ENCODE measurements around the gene NEXMIF. TPM values are rescaled to one million over a fixed set of nuclear protein-coding genes. Genes with fewer than 3 reads are reported as not detected.
A peak's percentile ranks its signal among the peaks of the same experiment; 100 is the strongest.
"Not testable (repeated sequence)": the region's sequence is repeated elsewhere in the genome, so short reads cannot be mapped to it uniquely, and the experiment has no call there.

NEXMIF gene
- total RNA-seq: 1 to 10 TPM in 1 of 4 donors, under 1 TPM in 3; 0.09 to 1.5 (median 0.32) TPM

DNA sequence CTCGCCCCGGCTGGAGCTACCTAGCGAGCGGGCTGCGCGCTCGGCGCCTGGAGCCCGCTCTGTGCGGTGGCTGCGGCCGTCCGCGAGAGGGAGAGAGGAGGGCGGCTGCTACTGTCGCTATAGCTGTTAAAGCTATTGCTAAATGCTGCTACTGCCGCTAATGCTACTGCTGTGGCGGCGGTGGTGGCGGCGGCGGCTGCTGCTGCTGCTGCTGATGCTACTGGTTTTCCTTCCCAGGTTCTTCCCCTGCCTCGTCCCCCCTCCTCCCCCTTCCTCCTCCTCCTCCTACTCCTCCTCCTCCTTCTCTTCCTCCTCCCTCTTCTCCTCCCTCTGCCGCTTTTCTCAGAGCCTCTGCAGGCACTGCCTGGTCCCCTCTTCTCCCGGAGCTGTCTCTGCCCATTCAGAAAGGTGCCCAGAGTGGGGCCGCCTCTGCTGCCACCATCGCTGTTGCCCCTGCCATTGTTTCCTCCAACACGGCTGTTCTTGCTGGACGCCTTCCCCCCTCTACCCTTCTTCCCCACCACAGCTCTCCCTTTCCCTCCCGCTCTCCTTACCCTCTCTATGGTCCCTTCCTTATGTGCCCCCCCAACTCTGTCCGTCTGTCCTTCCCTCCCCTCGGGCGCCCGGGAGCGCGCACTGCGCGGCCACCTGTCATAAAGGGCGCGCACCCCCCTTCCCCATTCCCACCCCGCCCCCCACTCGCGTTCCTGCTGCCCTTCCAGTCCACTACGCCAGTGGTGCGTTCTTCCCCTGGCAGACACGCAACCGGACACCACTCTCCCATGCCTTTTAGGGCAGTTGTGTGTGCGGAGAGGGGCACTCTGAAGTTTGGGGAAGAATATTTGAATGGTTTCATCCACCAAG, at the start of gene NEXMIF:
Gene NEXMIF (minus strand): TSS at position 228 of the 864 bp plus-strand sequence.
- intact Hi-C loops (cut with DNase I): no loop called here
- H3K36me3 ChIP-seq: no peaks in the 10 kb centered on the region
- 3 to 25% methylated on average over 10 to 27 of the region's 48 CpGs for WGBS, 2 donors
- DNase-seq: no peak
- TF ChIP-seq, protein P1, sequence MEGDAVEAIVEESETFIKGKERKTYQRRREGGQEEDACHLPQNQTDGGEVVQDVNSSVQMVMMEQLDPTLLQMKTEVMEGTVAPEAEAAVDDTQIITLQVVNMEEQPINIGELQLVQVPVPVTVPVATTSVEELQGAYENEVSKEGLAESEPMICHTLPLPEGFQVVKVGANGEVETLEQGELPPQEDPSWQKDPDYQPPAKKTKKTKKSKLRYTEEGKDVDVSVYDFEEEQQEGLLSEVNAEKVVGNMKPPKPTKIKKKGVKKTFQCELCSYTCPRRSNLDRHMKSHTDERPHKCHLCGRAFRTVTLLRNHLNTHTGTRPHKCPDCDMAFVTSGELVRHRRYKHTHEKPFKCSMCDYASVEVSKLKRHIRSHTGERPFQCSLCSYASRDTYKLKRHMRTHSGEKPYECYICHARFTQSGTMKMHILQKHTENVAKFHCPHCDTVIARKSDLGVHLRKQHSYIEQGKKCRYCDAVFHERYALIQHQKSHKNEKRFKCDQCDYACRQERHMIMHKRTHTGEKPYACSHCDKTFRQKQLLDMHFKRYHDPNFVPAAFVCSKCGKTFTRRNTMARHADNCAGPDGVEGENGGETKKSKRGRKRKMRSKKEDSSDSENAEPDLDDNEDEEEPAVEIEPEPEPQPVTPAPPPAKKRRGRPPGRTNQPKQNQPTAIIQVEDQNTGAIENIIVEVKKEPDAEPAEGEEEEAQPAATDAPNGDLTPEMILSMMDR (IDR thresholded peaks at IDR 0.05): peak in 1 of 6 experiments; percentile 23
- TF ChIP-seq POLR2A (IDR thresholded peaks at IDR 0.05): no peak
- H3K4me3 ChIP-seq: peak within 1 kb of the TSS; percentile 35 to 65 (median 50)
- H3K4me1 ChIP-seq: peaks cover 0 to 13% (median 0%) of the 10 kb centered on the region in 3 donors
- peaks cover 0 to 7% (median 0%) of the 10 kb centered on the region in 4 donors for H3K27me3 ChIP-seq
- no peaks in the 10 kb centered on the region for H3K9me3 ChIP-seq
- peak within 1 kb of the TSS; percentile 19 to 77 (median 67) for H3K27ac ChIP-seq

DNA sequence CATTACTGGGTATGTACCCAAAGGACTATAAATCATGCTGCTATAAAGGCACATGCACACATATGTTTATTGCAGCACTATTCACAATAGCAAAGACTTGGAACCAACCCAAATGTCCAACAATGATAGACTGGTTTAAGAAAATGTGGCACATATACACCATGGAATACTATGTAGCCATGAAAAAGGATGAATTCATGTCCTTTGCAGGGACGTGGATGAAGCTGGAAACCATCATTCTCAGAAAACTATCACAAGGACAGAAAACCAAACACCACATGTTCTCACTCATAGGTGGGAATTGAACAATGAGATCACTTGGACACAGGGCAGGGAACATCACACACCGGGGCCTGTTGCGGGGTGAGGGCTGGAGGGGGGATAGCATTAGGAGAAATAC, 36.7 kb upstream of the NEXMIF start:
- H3K36me3 ChIP-seq; H3K9me3 ChIP-seq; H3K27ac ChIP-seq; DNase-seq; H3K4me3 ChIP-seq; H3K27me3 ChIP-seq; H3K4me1 ChIP-seq; intact Hi-C loops (cut with DNase I): not testable (repeated sequence)
- 47 to 66% methylated on average over 3 of the region's 3 CpGs for WGBS, 2 donors

DNA sequence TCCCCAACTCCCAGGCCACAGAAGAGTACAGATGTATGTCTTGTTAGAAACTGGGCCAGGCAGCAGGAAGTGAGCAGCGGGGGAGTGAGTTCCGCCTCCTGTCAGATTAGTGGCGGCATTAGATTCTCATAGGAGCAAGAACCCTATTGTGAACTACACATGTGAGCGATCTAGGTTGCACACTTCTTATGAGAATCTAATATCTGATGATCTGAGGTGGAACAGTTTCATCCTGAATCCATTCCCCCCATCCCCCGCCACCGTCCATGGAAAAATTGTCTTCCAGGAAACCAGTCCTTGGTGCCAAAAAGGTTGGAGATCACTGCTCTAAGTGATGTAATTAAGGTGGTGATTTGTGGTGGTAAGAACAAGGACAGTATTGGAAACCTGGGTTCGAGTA, 24.5 kb upstream of the NEXMIF start:
- Histone ChIP-seq H3K4me1 (no peaks in the 10 kb centered on the region), H3K36me3 (no peaks in the 10 kb centered on the region), H3K4me3 (no peak overlapping the region), H3K27ac (no peak overlapping the region), H3K9me3 (peaks cover 0 to 4% (median 0%) of the 10 kb centered on the region in 3 donors), H3K27me3 (no peaks in the 10 kb centered on the region)
- WGBS, 2 donors: 74 to 75% methylated on average over 3 to 7 of the region's 7 CpGs
- TF ChIP-seq, protein P1 (IDR thresholded peaks at IDR 0.05): no peak
- TF ChIP-seq POLR2A (IDR thresholded peaks at IDR 0.05): no peak
- intact Hi-C loops (cut with DNase I): no loop called here
- no peak for DNase-seq

DNA sequence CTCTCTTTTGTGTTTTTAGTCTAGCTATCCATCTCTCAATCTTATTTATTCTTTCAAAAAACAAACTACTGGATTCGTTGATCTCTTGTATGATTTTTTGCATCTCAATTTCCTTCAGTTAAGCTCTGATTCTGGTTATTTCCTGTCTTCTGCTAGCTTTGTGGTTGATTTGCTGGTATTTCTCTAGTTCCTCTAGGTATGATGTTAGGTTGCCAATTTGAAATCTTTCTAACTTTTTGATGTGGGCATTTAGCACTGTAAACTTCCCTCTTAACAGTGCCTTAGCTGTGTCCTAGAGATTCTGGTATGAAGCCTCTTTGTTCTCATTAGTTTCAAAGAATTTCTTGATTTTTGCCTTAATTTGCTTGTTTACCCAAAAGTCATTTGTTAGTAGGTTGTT, 15.2 kb upstream of the NEXMIF start:
- TF ChIP-seq POLR2A (IDR thresholded peaks at IDR 0.05): no peak
- TF ChIP-seq, protein P1 (IDR thresholded peaks at IDR 0.05): no peak
- Histone ChIP-seq H3K27ac (no peak overlapping the region), H3K36me3 (no peaks in the 10 kb centered on the region), H3K9me3 (peaks cover 0 to 10% (median 0%) of the 10 kb centered on the region in 3 donors), H3K4me3 (no peak overlapping the region), H3K27me3 (no peaks in the 10 kb centered on the region), H3K4me1 (no peaks in the 10 kb centered on the region)
- WGBS, 2 donors: 33 to 38% methylated on average over 1 of the region's 1 CpG
- intact Hi-C loops (cut with DNase I): no loop called here
- DNase-seq: no peak

GRCh38 chrX:74931214-74931613, 6.0 kb upstream of the NEXMIF start:
- intact Hi-C loops (cut with DNase I): no loop called here
- TF ChIP-seq, protein P1 (IDR thresholded peaks at IDR 0.05): no peak
- no peak for TF ChIP-seq POLR2A (IDR thresholded peaks at IDR 0.05)
- Histone ChIP-seq H3K36me3 (no peaks in the 10 kb centered on the region), H3K27ac (no peak overlapping the region), H3K9me3 (no peaks in the 10 kb centered on the region), H3K4me3 (no peak overlapping the region), H3K4me1 (no peaks in the 10 kb centered on the region), H3K27me3 (no peaks in the 10 kb centered on the region)
- DNase-seq: no peak
- 15 to 18% methylated on average over 2 of the region's 2 CpGs for WGBS, 2 donors

Measured in esophagus squamous epithelium (tissue), 5 donors.